DOHH2 (cell line): ENCODE data around the gene ALDH3B1.

Source experiments
- H3F3A ChIP-seq: fragments of 200-600 bp; sonication (generic), shearing (Covaris generic); 2 replicates; pipeline ENCODE4 v1.6.0; 2016; ENCODE audit warnings: antibody characterized with exemption, mild to moderate bottlenecking; ENCODE audit not compliant: control insufficient read depth, insufficient read depth
- H3K27ac ChIP-seq: fragments of 200-600 bp; sonication (generic); 2 replicates; pipeline ENCODE4 v1.5.1; 2014; ENCODE audit warnings: low read depth, mild to moderate bottlenecking, low read length, moderate library complexity
- H3K27me3 ChIP-seq: fragments of 200-600 bp; sonication (generic); 2 replicates; pipeline ENCODE4 v1.6.1; 2014; ENCODE audit warnings: mild to moderate bottlenecking, low read length, mixed read lengths; ENCODE audit not compliant: control insufficient read depth
- H3K36me3 ChIP-seq: fragments of 200-600 bp; sonication (generic); 2 replicates; pipeline ENCODE4 v1.6.1; 2014; ENCODE audit warnings: mild to moderate bottlenecking, low read length, moderate library complexity, mixed read lengths; ENCODE audit not compliant: control insufficient read depth
- H3K4me1 ChIP-seq: fragments of 200-600 bp; sonication (generic); 2 replicates; pipeline ENCODE4 v1.6.1; 2014; ENCODE audit warnings: mild to moderate bottlenecking, low read length, mixed read lengths; ENCODE audit not compliant: control insufficient read depth
- H3K4me2 ChIP-seq: fragments of 200-600 bp; sonication (generic); 2 replicates; pipeline ENCODE4 v1.6.0; 2014; ENCODE audit warnings: mild to moderate bottlenecking, low read length, moderate library complexity
- H3K4me3 ChIP-seq: fragments of 200-600 bp; sonication (generic); 2 replicates; pipeline ENCODE4 v1.5.1; 2014; ENCODE audit warnings: mild to moderate bottlenecking, low read length, mixed read lengths
- H3K79me2 ChIP-seq: fragments of 200-600 bp; sonication (generic); 2 replicates; pipeline ENCODE4 v1.6.1; 2014; ENCODE audit warnings: mild to moderate bottlenecking, low read length, mixed read lengths; ENCODE audit not compliant: control insufficient read depth
- H3K9me2 ChIP-seq: fragments of 200-600 bp; sonication (generic); replicated peaks from 2 replicates; pipeline ENCODE4 v1.6.1; 2014; ENCODE audit warnings: mild to moderate bottlenecking, low read length, mixed read lengths; ENCODE audit not compliant: control insufficient read depth
- H3K9me3 ChIP-seq: fragments of 200-600 bp; sonication (generic); 2 replicates; pipeline ENCODE4 v1.6.1; 2014; ENCODE audit warnings: antibody characterized with exemption, low read length, mixed read lengths; ENCODE audit not compliant: control insufficient read depth, insufficient read depth
- H4K20me1 ChIP-seq: fragments of 200-600 bp; sonication (generic); 2 replicates; pipeline ENCODE4 v1.6.0; 2014; ENCODE audit warnings: low read depth, mild to moderate bottlenecking, antibody characterized with exemption, low read length, moderate library complexity; ENCODE audit not compliant: control insufficient read depth, insufficient read depth
- CTCF ChIP-seq: fragments of 200-600 bp; sonication (generic); IDR thresholded peaks from one replicate; pipeline ENCODE4 v1.5.1; 2014; ENCODE audit warnings: antibody characterized with exemption, mild to moderate bottlenecking, low read depth, low read length; ENCODE audit not compliant: poor library complexity, severe bottlenecking
- EZH2phosphoT487 ChIP-seq: fragments of 200-600 bp; sonication (generic); IDR thresholded peaks from 2 replicates; pipeline ENCODE4 v1.6.1; 2017; ENCODE audit warnings: borderline replicate concordance, mild to moderate bottlenecking, antibody characterized with exemption, low read length, moderate library complexity, mixed read lengths

The ALDH3B1 gene

GRCh38 chr11:67996622-67997474 is 13.3 kb upstream of the ALDH3B1 start:
- no peak overlapping the region for H3K27ac ChIP-seq
- no peak for TF ChIP-seq EZH2phosphoT487
- TF ChIP-seq CTCF = no peak
- H3K9me3 ChIP-seq = no peaks in the 10 kb centered on the region; the same call in 1 of the 2 replicates
- peaks cover 2% of the 10 kb centered on the region; the same call in 1 of the 2 replicates for H3K79me2 ChIP-seq
- no peaks in the 10 kb centered on the region for H3K9me2 ChIP-seq
- no peaks in the 10 kb centered on the region for H4K20me1 ChIP-seq
- H3K27me3 ChIP-seq = no peaks in the 10 kb centered on the region
- H3K36me3 ChIP-seq = peaks cover 63% of the 10 kb centered on the region
- H3K4me1 ChIP-seq = peaks cover 22% of the 10 kb centered on the region
- H3F3A ChIP-seq = no peaks in the 10 kb centered on the region
- H3K4me2 ChIP-seq = no peak overlapping the region
- no peak overlapping the region for H3K4me3 ChIP-seq

- Histone ChIP-seq H3K9me3 (no peaks in the 10 kb centered on the region; the same call in 1 of the 2 replicates), H3K27me3 (no peaks in the 10 kb centered on the region), H4K20me1 (no peaks in the 10 kb centered on the region), H3F3A (peaks cover 3% of the 10 kb centered on the region; the same call in 1 of the 2 replicates), H3K4me2 (no peak overlapping the region), H3K27ac (no peak overlapping the region), H3K4me3 (no peak overlapping the region), H3K79me2 (peaks cover 8% of the 10 kb centered on the region), H3K4me1 (peaks cover 29% of the 10 kb centered on the region), H3K36me3 (peaks cover 70% of the 10 kb centered on the region), H3K9me2 (no peaks in the 10 kb centered on the region)
- no peak for TF ChIP-seq EZH2phosphoT487
- no peak for TF ChIP-seq CTCF
Observed at GRCh38 chr11:67997475-67997921, 12.6 kb upstream of the ALDH3B1 start.

GRCh38 chr11:67998150-67999045 is 11.7 kb upstream of the ALDH3B1 start:
- Histone ChIP-seq H3K9me3 (no peaks in the 10 kb centered on the region; the same call in 1 of the 2 replicates), H3K4me1 (peaks cover 34% of the 10 kb centered on the region), H3K36me3 (peaks cover 73% of the 10 kb centered on the region), H3K27ac (no peak overlapping the region), H3K4me2 (no peak overlapping the region), H3K4me3 (no peak overlapping the region), H3K9me2 (no peaks in the 10 kb centered on the region), H3K79me2 (peaks cover 9% of the 10 kb centered on the region), H3F3A (peaks cover 6% of the 10 kb centered on the region), H3K27me3 (no peaks in the 10 kb centered on the region), H4K20me1 (no peaks in the 10 kb centered on the region)
- TF ChIP-seq CTCF = no peak
- TF ChIP-seq EZH2phosphoT487 = no peak
